Body of pancreas (tissue), 4 donors: Measurements from ENCODE around the gene SLC22A23. TPM values are rescaled to one million over a fixed set of nuclear protein-coding genes. Genes with fewer than 3 reads are reported as not detected.

ENCODE experiments used
- ATAC-seq: fragments of 150-250 bp; one replicate; pipeline ENCODE4 v1.9.1; 2016
- DNase-seq, 4 donors: peaks; one replicate each; pipeline ENCODE4 v3.0.0-alpha.2; 2019
- H3K27ac ChIP-seq, 4 donors: fragments of 200-600 bp; sonication (generic); 1 replicate in 3 of 4; 2 replicates in 1 of 4; pipeline versions ENCODE4 v1.5.1 to v1.6.1; 2016 to 2019; ENCODE audit warnings: mild to moderate bottlenecking in 1 of 4, mixed read lengths in 1 of 4, moderate library complexity in 1 of 4
- H3K27me3 ChIP-seq, 2 donors: fragments of 200-600 bp; sonication (generic); one replicate each; pipeline ENCODE4 v1.6.0; 2016; ENCODE audit warnings: mild to moderate bottlenecking in 1 of 2
- H3K36me3 ChIP-seq, 2 donors: fragments of 200-600 bp; sonication (generic); replicated peaks in 1 of 2; 2 replicates each; pipeline ENCODE4 v1.5.1; 2016; ENCODE audit warnings: low read depth in 2 of 2; ENCODE audit not compliant: insufficient read depth in 1 of 2
- H3K4me1 ChIP-seq: fragments of 200-600 bp; sonication (generic); one replicate; pipeline ENCODE4 v1.6.0; 2016
- H3K4me3 ChIP-seq, 2 donors: fragments of 200-600 bp; sonication (generic); 1 replicate in 1 of 2; 2 replicates in 1 of 2; pipeline ENCODE4 v1.5.1; 2016 to 2019
- H3K9me3 ChIP-seq, 3 donors: fragments of 200-600 bp; sonication (generic); 1 replicate in 2 of 3; 2 replicates in 1 of 3; pipeline ENCODE4 v1.5.1; 2016
- POLR2A ChIP-seq, 3 donors: fragments of 450-650 bp; IDR thresholded peaks; one replicate each; pipeline ENCODE4 v1.6.1; 2016; ENCODE audit warnings: antibody characterized with exemption in 3 of 3, mild to moderate bottlenecking in 2 of 3
- WGBS, 2 donors: methylation state at CpG; one replicate each; pipeline ENCODE4 v1.1.5; 2017; 5-methylcytosine and 5-hydroxymethylcytosine counted together
- intact Hi-C: fragments of 100-400 bp; cut with DNase I; formaldehyde crosslinking; loops from one replicate; pipeline ENCODE4 v1.15.1; 2023
- total RNA-seq, 2 donors: library from RNA; depleted of rRNA; stranded (reverse); fragments of >200 nt; gene quantifications; one replicate each; pipeline ENCODE4 v1.1.0, GENCODE V29; 2016
- TF ChIP-seq, protein P1 (sequence below), 7 experiments: fragments of 450-650 bp in 4 of 7; fragments of 200-600 bp in 3 of 7; sonication (generic) in 3 of 7; IDR thresholded peaks; one replicate each; pipeline ENCODE4 v1.5.1; 2016 to 2019; ENCODE audit warnings: antibody characterized with exemption in 7 of 7

Gene SLC22A23
- total RNA-seq, 2 donors from 2014 or later, result 20.4 to 32.2 TPM

DNA sequence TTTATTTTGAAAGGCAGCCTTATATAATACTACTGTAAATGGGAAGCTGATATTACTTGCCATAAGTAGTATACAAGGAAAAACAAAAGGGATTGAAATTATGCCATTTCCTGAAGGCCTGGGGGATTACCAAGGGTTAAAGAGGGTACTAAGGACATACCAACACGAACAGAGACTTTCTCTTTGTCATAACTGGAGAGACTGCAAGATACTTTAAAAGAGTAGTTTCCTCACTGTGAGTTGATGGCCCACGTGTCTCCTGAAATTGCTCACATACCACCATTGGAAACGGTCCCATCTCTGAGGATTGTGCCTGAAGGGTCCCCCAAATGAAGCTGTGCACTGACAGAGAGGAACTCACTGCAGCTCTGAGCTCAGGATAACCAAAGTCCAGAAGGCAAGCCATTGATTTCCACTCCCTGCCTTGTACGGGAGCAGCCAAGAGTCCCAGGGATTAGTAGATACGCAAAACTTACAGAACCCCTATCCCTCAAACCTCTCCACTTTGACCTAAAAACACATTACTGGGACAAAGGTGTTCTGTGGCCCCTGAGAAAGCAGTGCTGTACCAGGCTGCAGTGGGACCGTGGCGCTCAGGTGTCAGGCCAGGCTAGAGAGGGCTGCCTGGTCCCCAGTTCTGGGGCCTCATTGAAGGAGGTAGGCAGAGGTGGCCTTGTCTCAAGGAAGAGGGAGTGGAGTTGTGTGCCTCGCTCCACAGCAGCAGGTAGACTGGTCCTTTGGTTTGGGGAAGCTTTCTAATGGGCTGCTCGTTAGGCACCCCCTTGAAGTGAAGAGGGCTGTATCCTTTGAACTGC, 182.9 kb downstream of the SLC22A23 start:
- WGBS, 2 donors, result 76 to 82% methylated on average over 7 to 9 of the region's 9 CpGs
- H3K27ac ChIP-seq, result no peak overlapping the region
- intact Hi-C loops, result no loop called here
- TF ChIP-seq, protein P1, sequence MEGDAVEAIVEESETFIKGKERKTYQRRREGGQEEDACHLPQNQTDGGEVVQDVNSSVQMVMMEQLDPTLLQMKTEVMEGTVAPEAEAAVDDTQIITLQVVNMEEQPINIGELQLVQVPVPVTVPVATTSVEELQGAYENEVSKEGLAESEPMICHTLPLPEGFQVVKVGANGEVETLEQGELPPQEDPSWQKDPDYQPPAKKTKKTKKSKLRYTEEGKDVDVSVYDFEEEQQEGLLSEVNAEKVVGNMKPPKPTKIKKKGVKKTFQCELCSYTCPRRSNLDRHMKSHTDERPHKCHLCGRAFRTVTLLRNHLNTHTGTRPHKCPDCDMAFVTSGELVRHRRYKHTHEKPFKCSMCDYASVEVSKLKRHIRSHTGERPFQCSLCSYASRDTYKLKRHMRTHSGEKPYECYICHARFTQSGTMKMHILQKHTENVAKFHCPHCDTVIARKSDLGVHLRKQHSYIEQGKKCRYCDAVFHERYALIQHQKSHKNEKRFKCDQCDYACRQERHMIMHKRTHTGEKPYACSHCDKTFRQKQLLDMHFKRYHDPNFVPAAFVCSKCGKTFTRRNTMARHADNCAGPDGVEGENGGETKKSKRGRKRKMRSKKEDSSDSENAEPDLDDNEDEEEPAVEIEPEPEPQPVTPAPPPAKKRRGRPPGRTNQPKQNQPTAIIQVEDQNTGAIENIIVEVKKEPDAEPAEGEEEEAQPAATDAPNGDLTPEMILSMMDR (IDR thresholded peaks at IDR 0.05), result no peak
- H3K27me3 ChIP-seq, result no peaks in the 10 kb centered on the region
- peaks cover 0 to 15% of the 10 kb centered on the region in 2 donors for H3K36me3 ChIP-seq
- H3K4me1 ChIP-seq, result no peaks in the 10 kb centered on the region
- H3K9me3 ChIP-seq, result no peaks in the 10 kb centered on the region
- H3K4me3 ChIP-seq, result no peak overlapping the region
- ATAC-seq, result no peak
- no peak for DNase-seq

DNA sequence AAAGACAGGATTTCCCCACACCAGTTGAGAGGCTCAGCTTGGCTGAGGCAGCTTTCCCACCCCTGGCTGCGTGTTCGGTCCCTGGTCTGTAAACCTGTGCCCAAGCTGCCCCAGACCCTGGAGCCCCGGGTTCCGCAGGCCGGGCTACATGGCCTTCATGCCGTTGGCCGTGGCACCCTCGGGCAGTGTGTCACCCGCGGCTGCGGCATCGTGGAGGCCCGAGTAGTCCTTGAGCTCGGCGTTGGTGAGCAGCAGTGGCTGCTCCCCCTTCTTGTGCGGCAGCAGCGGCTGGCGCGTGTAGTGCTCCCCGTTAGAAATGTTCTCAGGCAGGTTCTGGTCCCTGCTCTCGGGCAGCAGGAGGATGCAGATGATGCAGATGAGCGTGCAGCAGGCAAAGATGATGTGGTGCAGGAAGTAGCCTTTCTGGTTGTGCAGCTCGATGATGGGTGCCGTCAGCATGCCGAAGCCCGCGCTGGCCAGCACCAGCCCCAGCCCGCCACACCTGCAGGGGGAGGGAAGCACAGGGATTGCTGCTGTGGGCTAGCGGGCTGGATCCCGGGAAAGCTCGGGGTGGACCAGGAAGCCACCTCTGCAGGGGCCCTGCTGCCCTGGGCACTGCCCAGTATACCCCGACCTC, 183.8 kb downstream of the SLC22A23 start:
- 82 to 91% methylated on average over 13 to 27 of the region's 32 CpGs for WGBS, 2 donors
- Histone ChIP-seq H3K27me3 (no peaks in the 10 kb centered on the region), H3K27ac (no peak overlapping the region), H3K36me3 (peaks cover 0 to 15% of the 10 kb centered on the region in 2 donors), H3K9me3 (no peaks in the 10 kb centered on the region), H3K4me3 (no peak overlapping the region), H3K4me1 (no peaks in the 10 kb centered on the region)
- no peak for TF ChIP-seq POLR2A (IDR thresholded peaks at IDR 0.05)
- TF ChIP-seq, protein P1 (IDR thresholded peaks at IDR 0.05), result no peak
- intact Hi-C loops, result no loop called here
- ATAC-seq, result no peak
- no peak for DNase-seq

DNA sequence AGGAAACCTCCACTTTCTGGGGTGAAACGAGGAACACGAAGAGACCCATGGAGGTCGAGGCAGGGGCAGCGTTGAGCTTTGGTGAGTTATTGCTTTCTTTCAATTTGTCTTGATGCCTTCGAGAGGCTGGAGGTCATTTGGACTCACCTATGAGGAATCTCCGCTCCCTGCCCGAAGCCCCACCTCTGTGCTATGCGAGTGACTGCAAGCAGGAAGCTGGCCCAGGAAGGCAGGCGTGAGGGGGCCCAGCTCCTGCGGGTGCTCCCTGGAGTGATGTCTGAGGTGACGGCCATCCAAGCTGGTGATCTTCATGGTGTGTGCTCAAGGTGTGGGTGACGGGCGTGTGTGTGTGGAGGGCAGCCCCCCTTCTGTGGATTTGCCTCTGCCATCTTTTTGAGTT, 185.1 kb downstream of the SLC22A23 start:
- WGBS, 2 donors, result 83 to 90% methylated on average over 12 of the region's 13 CpGs
- TF ChIP-seq, protein P1 (IDR thresholded peaks at IDR 0.05), result no peak
- TF ChIP-seq POLR2A (IDR thresholded peaks at IDR 0.05), result no peak
- Histone ChIP-seq H3K4me3 (no peak overlapping the region), H3K4me1 (no peaks in the 10 kb centered on the region), H3K27me3 (no peaks in the 10 kb centered on the region), H3K36me3 (peaks cover 0 to 17% of the 10 kb centered on the region in 2 donors), H3K27ac (no peak overlapping the region), H3K9me3 (no peaks in the 10 kb centered on the region)
- DNase-seq, result no peak
- intact Hi-C loops, result no loop called here
- no peak for ATAC-seq

DNA sequence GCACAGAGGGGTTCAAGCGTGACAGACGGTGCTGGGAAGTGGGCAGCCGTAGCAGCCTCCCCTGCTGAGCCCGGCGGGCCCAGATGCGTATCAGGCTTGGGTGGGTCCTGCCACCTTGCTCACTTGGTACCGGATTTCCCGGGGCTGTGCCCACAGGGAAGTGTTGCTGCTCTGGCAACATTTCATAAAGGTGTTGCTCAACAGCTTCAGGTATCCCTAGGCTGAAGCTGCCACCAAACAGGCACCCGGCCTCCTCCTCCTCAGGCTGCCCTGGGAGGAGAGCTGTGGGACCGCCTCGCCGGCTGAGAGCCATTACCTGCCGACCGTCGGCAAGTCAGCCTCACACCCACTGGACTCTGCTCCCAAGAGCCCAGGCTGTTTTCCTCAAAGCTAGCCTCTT, 186.6 kb downstream of the SLC22A23 start:
- 75 to 77% methylated on average over 11 to 15 of the region's 15 CpGs for WGBS, 2 donors
- Histone ChIP-seq H3K27ac (no peak overlapping the region), H3K4me3 (no peak overlapping the region), H3K27me3 (no peaks in the 10 kb centered on the region), H3K36me3 (peaks cover 0 to 17% of the 10 kb centered on the region in 2 donors), H3K9me3 (no peaks in the 10 kb centered on the region), H3K4me1 (no peaks in the 10 kb centered on the region)
- ATAC-seq (no peak), DNase-seq (no peak)
- intact Hi-C loops, result no loop called here
- TF ChIP-seq POLR2A (IDR thresholded peaks at IDR 0.05), result no peak
- TF ChIP-seq, protein P1 (IDR thresholded peaks at IDR 0.05), result no peak
